Activated naive CD4-positive, alpha-beta T cell treated with anti-CD3 and anti-CD28 coated beads, Interleukin-2, amount 10 ng/mL, durations not matched to agents 7 days and 5 days (primary cell): ENCODE measurements around the gene C17orf78.

Source experiments
- CTCF ChIA-PET: fragments of 350-600 bp; sonication (Branson Sonifier 250); formaldehyde crosslinking; loops from one replicate; lab custom pipeline; 2021; ENCODE audit warnings: antibody characterized with exemption; lab: Charles Lee
- DNase-seq: peaks from one replicate; pipeline ENCODE4 v3.0.0-alpha.2; 2020
- H3K27ac Mint-ChIP-seq: one replicate; pipeline ENCODE4 v1.8.0; 2021; ENCODE audit warnings: mild to moderate bottlenecking, moderate library complexity, mixed read lengths
- H3K27me3 Mint-ChIP-seq: one replicate; pipeline ENCODE4 v1.8.0; 2021; ENCODE audit warnings: mild to moderate bottlenecking, mixed read lengths
- H3K36me3 Mint-ChIP-seq: one replicate; pipeline ENCODE4 v1.8.0; 2021; ENCODE audit warnings: mixed read lengths
- H3K4me1 Mint-ChIP-seq: one replicate; pipeline ENCODE4 v1.8.0; 2021; ENCODE audit warnings: mixed read lengths
- H3K4me3 Mint-ChIP-seq: one replicate; pipeline ENCODE4 v1.8.0; 2021; ENCODE audit warnings: mild to moderate bottlenecking, moderate library complexity, mixed read lengths
- H3K9me3 Mint-ChIP-seq: one replicate; pipeline ENCODE4 v1.8.0; 2021; ENCODE audit warnings: mixed read lengths

Gene C17orf78

GRCh38 chr17:37360632-37361031 is 15.2 kb upstream of the C17orf78 start:
- H3K36me3 Mint-ChIP-seq = no peaks in the 10 kb centered on the region
- H3K27me3 Mint-ChIP-seq = peaks cover 8% of the 10 kb centered on the region
- no peak overlapping the region for H3K27ac Mint-ChIP-seq
- H3K4me3 Mint-ChIP-seq = no peak overlapping the region
- DNase-seq = no peak
- H3K4me1 Mint-ChIP-seq = peaks cover 28% of the 10 kb centered on the region
- CTCF ChIA-PET = interaction anchor here (1.1 to 1.5 kb wide), 2 partner anchors 12 to 37 kb away, joined by 3 to 5 read pairs; no protein-coding TSS in a partner anchor
- no peaks in the 10 kb centered on the region for H3K9me3 Mint-ChIP-seq

- H3K36me3 Mint-ChIP-seq = no peaks in the 10 kb centered on the region
- peaks cover 8% of the 10 kb centered on the region for H3K27me3 Mint-ChIP-seq
- DNase-seq = no peak
- H3K4me1 Mint-ChIP-seq = peaks cover 27% of the 10 kb centered on the region
- no peak overlapping the region for H3K27ac Mint-ChIP-seq
- H3K9me3 Mint-ChIP-seq = no peaks in the 10 kb centered on the region
- CTCF ChIA-PET = interaction anchor here (1.3 kb wide), 1 partner anchor 12 kb away, joined by 8 read pairs; no protein-coding TSS in a partner anchor
- H3K4me3 Mint-ChIP-seq = no peak overlapping the region
These were observed 14.2 kb upstream of the C17orf78 start for GRCh38 chr17:37361543-37361942.

- DNase-seq = no peak
These were observed 10.2 kb upstream of the C17orf78 start for GRCh38 chr17:37365589-37365988.

GRCh38 chr17:37368577-37368976 is 7.2 kb upstream of the C17orf78 start:
- H3K9me3 Mint-ChIP-seq = no peaks in the 10 kb centered on the region

More at GRCh38 chr17:37365589-37365988, 10.2 kb upstream of the C17orf78 start:
- Mint-ChIP-seq H3K27me3 (peaks cover 8% of the 10 kb centered on the region), H3K27ac (no peak overlapping the region), H3K4me1 (no peaks in the 10 kb centered on the region), H3K9me3 (no peaks in the 10 kb centered on the region), H3K36me3 (no peaks in the 10 kb centered on the region), H3K4me3 (no peak overlapping the region)
- CTCF ChIA-PET = no interaction called here

GRCh38 chr17:37373530-37374159 is 2.1 kb upstream of the C17orf78 start:
- CTCF ChIA-PET = interaction anchor here (0.6 to 2.4 kb wide), 31 partner anchors 9 to 771 kb away, joined by 3 to 24 read pairs (median 4); partner anchors contain the start of genes ACACA and TADA2A
- Mint-ChIP-seq H3K4me1 (peaks cover 6% of the 10 kb centered on the region), H3K4me3 (no peak overlapping the region), H3K27me3 (peaks cover 5% of the 10 kb centered on the region), H3K36me3 (no peaks in the 10 kb centered on the region), H3K9me3 (no peaks in the 10 kb centered on the region), H3K27ac (no peak overlapping the region)
- peak; percentile 82 for DNase-seq

More at GRCh38 chr17:37368577-37368976, 7.2 kb upstream of the C17orf78 start:
- Mint-ChIP-seq H3K4me3 (no peak overlapping the region), H3K36me3 (no peaks in the 10 kb centered on the region), H3K27ac (no peak overlapping the region), H3K4me1 (peaks cover 6% of the 10 kb centered on the region), H3K27me3 (no peaks in the 10 kb centered on the region)
- DNase-seq = no peak
- CTCF ChIA-PET = interaction anchor here (1.4 kb wide), 1 partner anchor 739 kb away, joined by 4 read pairs; no protein-coding TSS in a partner anchor

- DNase-seq = no peak
- no peak overlapping the region for H3K4me3 Mint-ChIP-seq
- no peaks in the 10 kb centered on the region for H3K36me3 Mint-ChIP-seq
- H3K27me3 Mint-ChIP-seq = peaks cover 15% of the 10 kb centered on the region
- H3K9me3 Mint-ChIP-seq = no peaks in the 10 kb centered on the region
- no peak overlapping the region for H3K27ac Mint-ChIP-seq
- CTCF ChIA-PET = interaction anchor here (1.5 to 1.6 kb wide), 2 partner anchors 9 kb away, joined by 5 to 7 read pairs; no protein-coding TSS in a partner anchor
- H3K4me1 Mint-ChIP-seq = no peaks in the 10 kb centered on the region
These were observed 6.3 kb downstream of the C17orf78 start for GRCh38 chr17:37382056-37382455.

- Mint-ChIP-seq H3K27me3 (peaks cover 5% of the 10 kb centered on the region), H3K4me3 (no peak overlapping the region), H3K9me3 (no peaks in the 10 kb centered on the region), H3K36me3 (no peaks in the 10 kb centered on the region), H3K27ac (no peak overlapping the region), H3K4me1 (no peaks in the 10 kb centered on the region)
- CTCF ChIA-PET = no interaction called here
- DNase-seq = no peak
These were observed 8.9 kb downstream of the C17orf78 start for GRCh38 chr17:37384560-37385149.

- H3K4me1 Mint-ChIP-seq = no peaks in the 10 kb centered on the region
- no peak overlapping the region for H3K27ac Mint-ChIP-seq
- H3K27me3 Mint-ChIP-seq = peaks cover 5% of the 10 kb centered on the region
- H3K36me3 Mint-ChIP-seq = no peaks in the 10 kb centered on the region
- CTCF ChIA-PET = interaction anchor here (1.2 to 1.6 kb wide), 2 partner anchors 12 kb away, joined by 3 to 6 read pairs; no protein-coding TSS in a partner anchor
- no peak for DNase-seq
- H3K9me3 Mint-ChIP-seq = no peaks in the 10 kb centered on the region
- H3K4me3 Mint-ChIP-seq = no peak overlapping the region
These were observed 9.7 kb downstream of the C17orf78 start for GRCh38 chr17:37385474-37385990.

- H3K27me3 Mint-ChIP-seq = peaks cover 5% of the 10 kb centered on the region
- no peak for DNase-seq
- H3K4me1 Mint-ChIP-seq = peaks cover 3% of the 10 kb centered on the region
- no peak overlapping the region for H3K27ac Mint-ChIP-seq
- no peaks in the 10 kb centered on the region for H3K9me3 Mint-ChIP-seq
- CTCF ChIA-PET = interaction anchor here (1.2 to 1.6 kb wide), 2 partner anchors 12 to 13 kb away, joined by 3 to 6 read pairs; no protein-coding TSS in a partner anchor
- no peak overlapping the region for H3K4me3 Mint-ChIP-seq
- H3K36me3 Mint-ChIP-seq = no peaks in the 10 kb centered on the region
These were observed 10.7 kb downstream of the C17orf78 start for GRCh38 chr17:37386462-37386861.

GRCh38 chr17:37388266-37388665 is 12.5 kb downstream of the C17orf78 start:
- no peaks in the 10 kb centered on the region for H3K9me3 Mint-ChIP-seq
- no peak overlapping the region for H3K4me3 Mint-ChIP-seq
- peaks cover 5% of the 10 kb centered on the region for H3K27me3 Mint-ChIP-seq
- CTCF ChIA-PET = interaction anchor here (1.7 kb wide), 1 partner anchor 15 kb away, joined by 7 read pairs; no protein-coding TSS in a partner anchor
- no peaks in the 10 kb centered on the region for H3K36me3 Mint-ChIP-seq
- H3K4me1 Mint-ChIP-seq = peaks cover 20% of the 10 kb centered on the region
- DNase-seq = no peak
- no peak overlapping the region for H3K27ac Mint-ChIP-seq

- Mint-ChIP-seq H3K4me1 (peaks cover 23% of the 10 kb centered on the region), H3K9me3 (no peaks in the 10 kb centered on the region), H3K4me3 (no peak overlapping the region), H3K27ac (no peak overlapping the region), H3K36me3 (no peaks in the 10 kb centered on the region), H3K27me3 (peaks cover 1% of the 10 kb centered on the region)
- DNase-seq = no peak
- CTCF ChIA-PET = no interaction called here
These were observed 13.4 kb downstream of the C17orf78 start for GRCh38 chr17:37389160-37389559.

- CTCF ChIA-PET = interaction anchor here (0.6 to 3.6 kb wide), 3 partner anchors 8 to 93 kb away, joined by 3 to 22 read pairs (median 5); no protein-coding TSS in a partner anchor
- no peak for DNase-seq
- Mint-ChIP-seq H3K27ac (no peak overlapping the region), H3K27me3 (no peaks in the 10 kb centered on the region), H3K36me3 (no peaks in the 10 kb centered on the region), H3K4me3 (no peak overlapping the region), H3K9me3 (no peaks in the 10 kb centered on the region), H3K4me1 (peaks cover 23% of the 10 kb centered on the region)
These were observed 15.4 kb downstream of the C17orf78 start for GRCh38 chr17:37391146-37391545.

- no peak for DNase-seq
- Mint-ChIP-seq H3K4me3 (no peak overlapping the region), H3K4me1 (peaks cover 23% of the 10 kb centered on the region), H3K36me3 (no peaks in the 10 kb centered on the region), H3K9me3 (no peaks in the 10 kb centered on the region), H3K27me3 (no peaks in the 10 kb centered on the region), H3K27ac (no peak overlapping the region)
- CTCF ChIA-PET = interaction anchor here (1.0 to 3.6 kb wide), 2 partner anchors 9 to 19 kb away, joined by 5 to 22 read pairs; no protein-coding TSS in a partner anchor
These were observed 16.3 kb downstream of the C17orf78 start for GRCh38 chr17:37392024-37392590.

GRCh38 chr17:37393352-37393751 is 17.6 kb downstream of the C17orf78 start:
- CTCF ChIA-PET = interaction anchor here (0.7 to 3.6 kb wide), 2 partner anchors 18 to 20 kb away, joined by 3 to 22 read pairs; no protein-coding TSS in a partner anchor
- H3K36me3 Mint-ChIP-seq = no peaks in the 10 kb centered on the region
- peaks cover 26% of the 10 kb centered on the region for H3K4me1 Mint-ChIP-seq
- DNase-seq = no peak
- H3K4me3 Mint-ChIP-seq = no peak overlapping the region
- no peaks in the 10 kb centered on the region for H3K9me3 Mint-ChIP-seq
- no peak overlapping the region for H3K27ac Mint-ChIP-seq
- no peaks in the 10 kb centered on the region for H3K27me3 Mint-ChIP-seq
